ENCODE data around the gene RFX2.

Gene RFX2

DNA sequence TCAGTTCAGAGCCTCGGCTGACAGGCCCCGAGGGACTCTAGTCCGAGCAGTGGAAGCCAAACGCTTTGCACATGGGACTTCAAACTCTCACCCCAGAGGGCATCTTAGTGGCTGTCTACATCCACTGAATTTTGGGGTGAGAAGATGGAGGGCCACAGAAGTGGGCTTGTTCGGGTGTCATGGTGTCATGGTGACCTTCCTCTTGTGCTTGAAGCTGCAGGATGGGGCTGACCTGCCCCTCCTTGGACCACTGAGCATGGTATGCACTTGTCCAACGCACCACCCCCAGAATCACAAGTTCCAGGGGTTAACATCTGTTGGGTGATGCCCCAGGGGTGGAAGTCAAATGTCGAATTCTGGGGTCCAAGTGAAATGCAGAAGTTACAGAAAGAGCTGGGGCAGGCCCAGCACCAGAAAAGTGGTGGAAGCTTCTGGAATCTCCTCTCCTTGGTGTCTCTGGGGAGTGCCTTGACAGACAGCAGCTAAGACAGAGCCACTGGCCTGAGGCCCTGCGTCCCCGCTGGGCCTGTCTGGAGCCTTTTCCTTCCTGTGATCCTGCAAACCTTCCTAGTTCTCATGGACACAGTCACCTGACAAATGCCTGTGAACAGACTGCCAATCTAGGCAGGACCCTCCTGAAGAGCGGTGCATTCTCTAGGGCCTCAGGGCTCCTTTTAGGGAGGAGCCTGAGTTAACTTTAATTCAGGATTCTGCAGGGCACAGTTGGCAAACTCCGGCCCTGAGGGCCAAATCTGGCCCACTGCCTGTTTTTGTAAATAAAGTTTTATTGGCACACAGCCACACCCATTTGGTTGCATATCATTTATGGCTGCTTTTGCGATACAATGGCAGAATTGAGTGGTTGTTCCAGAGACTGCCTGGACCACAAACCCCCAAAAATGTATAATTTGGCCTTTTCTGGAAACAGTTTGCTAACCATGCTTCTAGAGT is 67.2 kb downstream of the RFX2 start:
- TF ChIP-seq ZFX (IDR thresholded peaks at IDR 0.05; ENCODE audit: borderline replicate concordance), result no peak
- TF ChIP-seq, protein P1, sequence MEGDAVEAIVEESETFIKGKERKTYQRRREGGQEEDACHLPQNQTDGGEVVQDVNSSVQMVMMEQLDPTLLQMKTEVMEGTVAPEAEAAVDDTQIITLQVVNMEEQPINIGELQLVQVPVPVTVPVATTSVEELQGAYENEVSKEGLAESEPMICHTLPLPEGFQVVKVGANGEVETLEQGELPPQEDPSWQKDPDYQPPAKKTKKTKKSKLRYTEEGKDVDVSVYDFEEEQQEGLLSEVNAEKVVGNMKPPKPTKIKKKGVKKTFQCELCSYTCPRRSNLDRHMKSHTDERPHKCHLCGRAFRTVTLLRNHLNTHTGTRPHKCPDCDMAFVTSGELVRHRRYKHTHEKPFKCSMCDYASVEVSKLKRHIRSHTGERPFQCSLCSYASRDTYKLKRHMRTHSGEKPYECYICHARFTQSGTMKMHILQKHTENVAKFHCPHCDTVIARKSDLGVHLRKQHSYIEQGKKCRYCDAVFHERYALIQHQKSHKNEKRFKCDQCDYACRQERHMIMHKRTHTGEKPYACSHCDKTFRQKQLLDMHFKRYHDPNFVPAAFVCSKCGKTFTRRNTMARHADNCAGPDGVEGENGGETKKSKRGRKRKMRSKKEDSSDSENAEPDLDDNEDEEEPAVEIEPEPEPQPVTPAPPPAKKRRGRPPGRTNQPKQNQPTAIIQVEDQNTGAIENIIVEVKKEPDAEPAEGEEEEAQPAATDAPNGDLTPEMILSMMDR (IDR thresholded peaks at IDR 0.05), result no peak
- H3K27ac ChIP-seq, result no peak overlapping the region

DNA sequence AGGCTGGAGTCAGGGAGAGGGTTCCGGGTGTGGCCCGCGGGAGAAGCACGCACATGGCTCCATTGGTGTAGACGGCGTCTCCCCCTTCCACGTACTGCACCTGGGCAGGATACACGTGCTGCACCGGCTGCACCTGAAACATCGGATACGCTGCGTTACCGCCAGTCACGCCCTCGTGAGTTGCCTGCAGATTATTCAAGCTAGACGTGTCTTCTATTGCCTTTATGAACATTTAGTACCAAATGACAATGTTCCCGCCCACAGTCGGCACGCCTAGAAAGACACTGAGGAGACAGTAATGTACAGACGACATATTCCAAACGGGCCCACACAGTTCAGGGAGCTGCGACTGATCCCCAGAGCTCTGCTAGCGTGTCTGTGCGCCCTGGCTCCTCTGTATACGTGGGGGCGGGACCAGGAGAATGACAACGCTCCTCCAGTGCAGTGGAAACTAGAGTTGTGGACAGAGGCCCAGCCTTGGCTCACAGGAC is 68.3 kb downstream of the RFX2 start:
- no peak overlapping the region for H3K27ac ChIP-seq
- no peak for TF ChIP-seq ZFX (IDR thresholded peaks at IDR 0.05; ENCODE audit: borderline replicate concordance)
- TF ChIP-seq, protein P1 (IDR thresholded peaks at IDR 0.05), result no peak

DNA sequence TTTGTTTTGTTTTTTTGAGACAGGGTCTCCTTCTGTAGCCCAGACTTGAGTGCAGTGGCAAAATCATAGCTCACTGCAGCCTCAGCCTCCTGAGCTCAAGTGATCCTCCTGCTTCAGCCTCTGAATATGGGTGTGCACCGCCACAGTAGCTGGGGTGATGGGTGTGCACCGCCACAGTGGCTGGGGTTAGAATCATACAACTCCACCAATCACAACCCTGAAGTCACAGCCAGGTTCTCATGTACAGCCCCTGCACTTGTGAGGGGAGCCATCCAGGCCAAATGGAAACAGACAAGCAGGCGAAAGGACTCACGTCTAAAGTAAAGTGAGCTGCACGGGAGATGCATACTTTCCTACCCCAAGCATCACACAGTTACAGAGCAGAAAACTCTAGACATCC is 69.2 kb downstream of the RFX2 start:
- TF ChIP-seq, protein P1 (IDR thresholded peaks at IDR 0.05), result no peak
- no peak for TF ChIP-seq ZFX (IDR thresholded peaks at IDR 0.05; ENCODE audit: borderline replicate concordance)
- no peak overlapping the region for H3K27ac ChIP-seq

DNA sequence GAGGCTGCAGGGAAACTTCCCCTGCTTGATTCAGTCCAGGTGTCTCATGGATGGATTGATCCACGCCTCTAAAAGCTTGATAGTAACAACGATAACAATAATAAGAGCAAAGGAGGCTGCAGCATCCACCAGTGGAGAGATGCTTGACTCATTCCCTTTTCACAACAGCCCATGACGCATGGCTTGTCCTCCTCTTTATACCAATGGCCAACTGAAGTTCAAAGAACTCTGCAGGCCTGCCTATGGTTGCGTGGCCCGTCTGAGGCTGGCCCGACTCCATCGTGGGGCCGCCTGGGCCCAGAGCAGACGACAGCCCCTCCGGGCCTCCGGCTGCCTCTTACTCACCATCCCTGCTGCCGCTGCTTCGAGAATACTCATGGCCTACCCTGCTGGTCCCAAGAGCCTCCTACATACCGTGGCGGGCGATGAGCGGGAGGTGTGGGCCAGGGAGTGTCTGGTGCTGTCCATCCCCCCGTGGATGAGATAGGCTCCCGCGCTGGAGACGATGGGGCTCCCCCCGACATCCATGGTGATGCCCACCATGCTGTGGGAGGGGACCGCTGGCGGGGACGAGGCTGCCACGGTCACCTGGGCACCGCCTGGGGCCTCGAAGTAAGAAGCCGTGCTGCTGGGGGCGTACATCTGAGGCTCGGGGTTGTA is 70.6 kb downstream of the RFX2 start:
- TF ChIP-seq ZFX (IDR thresholded peaks at IDR 0.05; ENCODE audit: borderline replicate concordance), result no peak
- TF ChIP-seq, protein P1 (IDR thresholded peaks at IDR 0.05), result no peak
- no peak overlapping the region for H3K27ac ChIP-seq

DNA sequence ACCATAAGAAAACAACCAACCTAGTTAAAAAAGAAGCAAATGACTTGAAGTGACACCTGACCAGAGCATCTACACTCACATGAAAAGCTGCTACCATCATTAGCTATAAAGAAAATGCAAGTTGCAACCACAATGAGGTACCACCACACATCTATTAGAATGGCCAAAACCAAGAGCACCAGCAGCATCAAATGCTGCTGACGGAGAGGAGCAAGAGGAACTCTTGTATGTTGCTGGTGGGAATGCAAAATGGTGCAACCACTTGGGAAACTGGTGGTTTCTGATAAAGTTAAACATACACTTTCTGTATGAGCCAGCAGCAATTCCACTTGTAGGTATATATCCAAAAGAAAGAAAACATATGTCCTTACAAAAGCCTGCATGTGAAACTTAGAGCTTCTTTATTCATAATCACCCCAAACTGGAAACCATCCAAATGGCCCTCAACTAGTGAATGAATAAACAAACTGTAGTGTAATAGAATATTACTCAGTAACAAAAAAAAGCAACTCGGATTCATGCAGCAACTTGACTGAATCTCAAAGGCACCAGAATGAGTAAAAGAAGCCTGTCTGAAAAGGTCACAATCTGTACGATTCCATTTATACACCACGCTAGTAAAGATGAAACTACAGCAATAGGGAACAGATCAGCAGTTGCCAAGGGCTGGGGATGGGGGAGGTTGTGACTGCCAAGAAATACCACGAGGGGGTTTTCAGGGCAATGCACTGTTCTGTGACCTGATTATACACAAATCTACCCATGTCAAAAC is 71.5 kb downstream of the RFX2 start:
- no peak overlapping the region for H3K27ac ChIP-seq
- no peak for TF ChIP-seq ZFX (IDR thresholded peaks at IDR 0.05; ENCODE audit: borderline replicate concordance)
- TF ChIP-seq, protein P1 (IDR thresholded peaks at IDR 0.05), result no peak

DNA sequence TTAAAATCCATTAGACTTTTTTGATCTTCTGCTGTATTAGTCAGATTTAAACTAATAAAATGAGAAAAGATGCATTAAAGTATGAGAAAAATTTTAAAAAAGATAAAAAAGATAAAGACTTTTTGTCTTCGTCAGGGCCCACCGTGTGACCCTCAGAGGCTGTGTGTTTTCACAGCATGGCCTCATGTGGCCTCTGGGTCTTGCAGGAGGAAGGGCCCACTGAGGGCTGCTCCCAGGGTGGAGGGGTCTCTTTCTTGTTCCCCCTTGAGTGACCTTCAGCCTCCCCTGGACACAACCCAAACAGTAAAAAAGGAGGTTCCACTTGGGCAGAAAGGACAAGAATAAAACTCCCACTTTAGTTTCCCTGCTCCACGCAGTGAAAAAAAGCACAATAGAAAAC is 75.3 kb downstream of the RFX2 start:
- no peak overlapping the region for H3K27ac ChIP-seq

More for the DNA sequence above, 75.3 kb downstream of the RFX2 start:
- no peak for TF ChIP-seq ZFX (IDR thresholded peaks at IDR 0.05; ENCODE audit: borderline replicate concordance)
- TF ChIP-seq, protein P1 (IDR thresholded peaks at IDR 0.05), result no peak

All from 22Rv1 (cell line).